ENCODE data around the gene MACROD2. TPM values are rescaled to one million over a fixed set of nuclear protein-coding genes. Genes with fewer than 3 reads are reported as not detected.

The MACROD2 gene
- total RNA-seq, 4 donors from 2014 or later = 4.6 to 33.0 (median 8.3) TPM

- H3K4me1 ChIP-seq = no peaks in the 10 kb centered on the region
- H3K27ac ChIP-seq = no peak overlapping the region
- intact Hi-C loops (cut with DNase I; ENCODE audit: low total_unique reads) (no loop called here), in situ Hi-C loops (cut with MboI; ENCODE audit: low pct_ligation_motif_present in 1 of 4, low pct_unique_long_range_greater_than_20kb in 1 of 4, low sequenced_read_pairs in 3 of 4) (no loop called here)
- WGBS, 2 donors (ENCODE audit: low coverage in 1 of 2) = 78 to 91% methylated on average over 3 of the region's 3 CpGs
- no peak for DNase-seq
- H3K4me3 ChIP-seq = no peak overlapping the region
- TF ChIP-seq EP300 (IDR thresholded peaks at IDR 0.05; ENCODE audit: low read depth) (no peak), POLR2A (IDR thresholded peaks at IDR 0.05) (no peak), POLR2AphosphoS5 (IDR thresholded peaks at IDR 0.05) (no peak)
- TF ChIP-seq, protein P1, sequence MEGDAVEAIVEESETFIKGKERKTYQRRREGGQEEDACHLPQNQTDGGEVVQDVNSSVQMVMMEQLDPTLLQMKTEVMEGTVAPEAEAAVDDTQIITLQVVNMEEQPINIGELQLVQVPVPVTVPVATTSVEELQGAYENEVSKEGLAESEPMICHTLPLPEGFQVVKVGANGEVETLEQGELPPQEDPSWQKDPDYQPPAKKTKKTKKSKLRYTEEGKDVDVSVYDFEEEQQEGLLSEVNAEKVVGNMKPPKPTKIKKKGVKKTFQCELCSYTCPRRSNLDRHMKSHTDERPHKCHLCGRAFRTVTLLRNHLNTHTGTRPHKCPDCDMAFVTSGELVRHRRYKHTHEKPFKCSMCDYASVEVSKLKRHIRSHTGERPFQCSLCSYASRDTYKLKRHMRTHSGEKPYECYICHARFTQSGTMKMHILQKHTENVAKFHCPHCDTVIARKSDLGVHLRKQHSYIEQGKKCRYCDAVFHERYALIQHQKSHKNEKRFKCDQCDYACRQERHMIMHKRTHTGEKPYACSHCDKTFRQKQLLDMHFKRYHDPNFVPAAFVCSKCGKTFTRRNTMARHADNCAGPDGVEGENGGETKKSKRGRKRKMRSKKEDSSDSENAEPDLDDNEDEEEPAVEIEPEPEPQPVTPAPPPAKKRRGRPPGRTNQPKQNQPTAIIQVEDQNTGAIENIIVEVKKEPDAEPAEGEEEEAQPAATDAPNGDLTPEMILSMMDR (IDR thresholded peaks at IDR 0.05) = no peak
- no peaks in the 10 kb centered on the region for H3K9me3 ChIP-seq
- no peaks in the 10 kb centered on the region for H3K27me3 ChIP-seq
- H3K36me3 ChIP-seq = no peaks in the 10 kb centered on the region
These were observed 2059.7 kb downstream of the MACROD2 start for GRCh38 chr20:16054985-16055384.

DNA sequence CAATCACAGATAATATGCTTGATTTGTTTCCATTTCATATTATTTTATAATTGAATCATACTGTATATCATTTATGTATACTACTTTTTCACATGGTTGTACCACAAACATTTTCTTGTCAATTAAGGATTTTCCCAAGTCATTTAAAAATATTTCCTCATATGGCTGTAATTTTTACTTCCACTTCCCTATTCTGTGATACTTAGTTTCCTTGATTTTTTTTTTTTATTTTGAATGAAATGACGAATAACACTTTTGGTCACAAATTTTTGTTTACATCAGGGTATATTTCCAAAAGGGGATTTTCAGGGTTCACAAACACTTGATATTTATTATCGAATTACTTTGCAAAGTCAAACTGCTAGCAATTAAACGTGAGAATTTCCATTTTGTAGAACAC, 2062.3 kb downstream of the MACROD2 start:
- no peaks in the 10 kb centered on the region for H3K27me3 ChIP-seq
- no peaks in the 10 kb centered on the region for H3K9me3 ChIP-seq
- no peak overlapping the region for H3K4me3 ChIP-seq
- DNase-seq = no peak
- TF ChIP-seq, protein P1 (IDR thresholded peaks at IDR 0.05) = no peak
- WGBS, 2 donors (ENCODE audit: low coverage in 1 of 2) = 72 to 83% methylated on average over 3 of the region's 3 CpGs
- in situ Hi-C loops (cut with MboI; ENCODE audit: low pct_ligation_motif_present in 1 of 4, low pct_unique_long_range_greater_than_20kb in 1 of 4, low sequenced_read_pairs in 3 of 4) (no loop called here), intact Hi-C loops (cut with DNase I; ENCODE audit: low total_unique reads) (no loop called here)
- no peaks in the 10 kb centered on the region for H3K36me3 ChIP-seq
- no peak overlapping the region for H3K27ac ChIP-seq
- no peaks in the 10 kb centered on the region for H3K4me1 ChIP-seq

- intact Hi-C loops (cut with DNase I; ENCODE audit: low total_unique reads) = no loop called here
- Histone ChIP-seq H3K9me3 (no peaks in the 10 kb centered on the region), H3K27me3 (no peaks in the 10 kb centered on the region), H3K4me3 (no peak overlapping the region), H3K4me1 (no peaks in the 10 kb centered on the region), H3K36me3 (no peaks in the 10 kb centered on the region), H3K27ac (no peak overlapping the region)
- WGBS, 2 donors (ENCODE audit: low coverage in 1 of 2) = 83 to 87% methylated on average over 3 of the region's 3 CpGs
- TF ChIP-seq EP300 (IDR thresholded peaks at IDR 0.05; ENCODE audit: low read depth) = no peak
- no peak for TF ChIP-seq POLR2AphosphoS5 (IDR thresholded peaks at IDR 0.05)
- TF ChIP-seq, protein P1 (IDR thresholded peaks at IDR 0.05) = no peak
- no peak for TF ChIP-seq POLR2A (IDR thresholded peaks at IDR 0.05)
- no peak for DNase-seq
- in situ Hi-C loops (cut with MboI; ENCODE audit: low pct_ligation_motif_present in 1 of 4, low pct_unique_long_range_greater_than_20kb in 1 of 4, low sequenced_read_pairs in 3 of 4) = no loop called here
These were observed 2063.0 kb downstream of the MACROD2 start for GRCh38 chr20:16058268-16058667.

DNA sequence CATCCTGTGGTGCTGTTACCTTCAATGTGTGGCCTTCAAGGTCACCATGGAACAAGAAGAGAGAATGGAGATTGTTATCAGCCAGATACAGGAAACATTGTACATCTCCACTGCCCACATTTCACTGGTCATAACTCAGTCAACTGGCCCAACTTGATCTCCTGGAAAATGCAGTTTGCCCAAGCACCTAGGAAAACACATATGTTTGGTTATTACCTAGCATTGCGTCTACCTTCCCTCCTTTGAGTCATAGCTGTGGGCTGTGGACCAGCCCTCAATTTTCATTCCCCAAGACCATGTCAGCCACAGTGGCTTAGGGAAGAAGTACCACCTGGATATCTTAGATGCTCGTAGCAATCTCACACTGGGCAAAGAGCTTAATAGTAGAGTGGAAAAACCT, 2064.5 kb downstream of the MACROD2 start:
- TF ChIP-seq POLR2AphosphoS5 (IDR thresholded peaks at IDR 0.05) (no peak), POLR2A (IDR thresholded peaks at IDR 0.05) (no peak), EP300 (IDR thresholded peaks at IDR 0.05; ENCODE audit: low read depth) (no peak)
- TF ChIP-seq, protein P1 (IDR thresholded peaks at IDR 0.05) = no peak
- Histone ChIP-seq H3K4me1 (no peaks in the 10 kb centered on the region), H3K9me3 (no peaks in the 10 kb centered on the region), H3K36me3 (no peaks in the 10 kb centered on the region), H3K27ac (no peak overlapping the region), H3K27me3 (no peaks in the 10 kb centered on the region), H3K4me3 (no peak overlapping the region)
- no peak for DNase-seq
- 92 to 100% methylated on average over 1 to 2 of the region's 2 CpGs for WGBS, 2 donors (ENCODE audit: low coverage in 1 of 2)
- in situ Hi-C loops (cut with MboI; ENCODE audit: low pct_ligation_motif_present in 1 of 4, low pct_unique_long_range_greater_than_20kb in 1 of 4, low sequenced_read_pairs in 3 of 4) = no loop called here
- intact Hi-C loops (cut with DNase I; ENCODE audit: low total_unique reads) = no loop called here
